MV-4-11 (cell line): ENCODE measurements around the gene PACRG.

ENCODE experiments used
- DNase-seq: peaks from one replicate; lab custom pipeline; 2025; lab: John Stamatoyannopoulos, UW

PACRG gene

DNA sequence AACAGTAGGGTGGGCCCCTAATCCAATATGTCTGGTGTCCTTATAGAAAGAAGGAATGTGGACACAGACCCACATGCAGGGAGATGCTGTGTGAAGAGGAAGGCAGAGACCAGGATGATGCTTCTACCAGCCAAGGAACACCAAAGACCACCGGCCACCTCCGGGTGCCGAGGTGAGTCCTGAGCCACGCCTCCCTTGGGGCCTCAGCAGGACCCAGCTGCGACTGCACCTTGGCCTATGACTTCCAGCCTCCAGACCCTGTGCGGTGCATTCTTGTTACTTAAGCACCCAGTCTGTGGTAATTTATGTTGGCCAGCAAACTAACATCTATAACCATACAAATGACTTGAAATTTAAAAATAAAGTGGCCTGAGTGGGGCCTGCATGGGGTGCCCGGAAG lies 607.3 kb downstream of the PACRG start:
- DNase-seq = no peak

- DNase-seq = no peak
These were observed 608.1 kb downstream of the PACRG start for GRCh38 chr6:163335671-163336545.

- no peak for DNase-seq
These were observed 609.2 kb downstream of the PACRG start for GRCh38 chr6:163336961-163337360.

- no peak for DNase-seq
These were observed 610.2 kb downstream of the PACRG start for GRCh38 chr6:163337958-163338357.

DNA sequence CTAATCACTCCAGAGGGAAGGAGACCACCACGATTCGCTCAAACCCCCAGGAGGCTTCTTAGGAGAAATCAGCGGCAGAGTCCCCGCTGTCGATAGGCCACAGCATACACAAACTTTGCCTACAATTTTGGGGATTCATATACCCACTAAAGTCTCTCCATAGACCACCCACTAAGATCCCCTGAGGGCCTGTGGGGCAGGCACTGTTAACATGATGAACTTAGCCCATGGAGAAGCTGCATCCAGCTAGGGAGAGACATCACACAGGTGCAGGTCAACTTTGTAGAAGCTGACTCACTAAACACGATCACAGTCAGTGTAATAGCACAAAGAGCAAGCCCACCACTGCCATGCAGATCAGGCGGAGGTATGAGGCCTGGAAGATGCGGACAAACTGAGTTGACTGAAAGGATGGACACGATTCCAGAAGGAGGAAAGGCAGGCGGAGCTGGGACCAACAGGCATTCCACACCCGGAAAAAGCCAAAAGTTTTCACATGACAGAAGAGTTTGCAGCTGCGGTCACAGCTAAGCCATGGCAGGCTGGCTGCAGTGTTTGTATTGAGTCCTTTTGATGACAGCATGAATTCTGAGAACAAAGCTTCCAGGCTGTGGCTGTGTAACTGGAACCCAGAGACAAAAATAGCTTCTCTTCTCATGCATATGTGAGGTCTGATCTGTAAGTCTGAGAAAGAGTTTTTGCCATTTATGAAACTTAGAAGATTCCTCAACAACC lies 611.1 kb downstream of the PACRG start:
- peak; percentile 88 for DNase-seq

GRCh38 chr6:163339466-163339865 lies 611.7 kb downstream of the PACRG start:
- DNase-seq = no peak

- DNase-seq = no peak
These were observed 612.6 kb downstream of the PACRG start for GRCh38 chr6:163340201-163340887.

DNA sequence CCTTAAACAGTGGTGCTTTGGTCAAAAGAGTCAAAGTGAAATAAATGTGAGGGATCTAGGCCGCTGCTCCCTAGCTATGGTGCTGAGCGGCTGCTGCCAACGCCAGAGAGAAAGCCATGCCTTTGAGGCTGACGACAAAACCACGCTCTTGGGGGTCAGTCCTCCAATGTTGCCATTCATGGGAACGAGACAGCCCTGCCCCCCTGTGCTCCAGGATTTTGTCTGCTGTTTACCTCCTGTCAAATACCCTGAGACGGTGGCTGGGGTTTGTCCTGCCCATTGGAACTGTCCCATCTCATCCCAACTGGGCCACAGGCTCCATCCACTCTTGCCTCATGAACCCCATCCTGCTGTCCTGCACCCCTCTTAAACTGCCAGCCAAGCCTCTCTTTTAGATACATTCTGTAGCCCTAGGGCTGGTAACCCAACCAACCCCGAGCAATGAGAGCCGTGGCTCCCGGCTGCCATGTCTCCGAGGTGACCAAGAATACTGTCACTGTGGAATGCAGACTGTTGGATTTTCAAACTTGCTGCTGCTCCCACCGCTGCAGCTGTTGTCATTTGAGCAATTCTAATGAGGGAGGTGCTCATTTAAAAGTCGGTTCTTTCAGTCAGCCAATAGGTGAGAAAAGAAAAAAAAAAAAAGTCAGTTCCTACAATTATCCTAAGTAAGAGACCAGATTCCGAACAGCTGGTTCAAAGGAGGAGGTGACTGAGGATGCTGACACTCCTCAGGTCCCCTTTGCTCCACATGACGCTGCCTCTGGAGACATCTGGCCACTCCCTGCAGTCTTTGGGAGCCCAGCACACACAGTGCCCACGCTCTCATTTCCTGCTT lies 613.7 kb downstream of the PACRG start:
- no peak for DNase-seq

GRCh38 chr6:163342571-163343539 lies 615.1 kb downstream of the PACRG start:
- DNase-seq = no peak

DNA sequence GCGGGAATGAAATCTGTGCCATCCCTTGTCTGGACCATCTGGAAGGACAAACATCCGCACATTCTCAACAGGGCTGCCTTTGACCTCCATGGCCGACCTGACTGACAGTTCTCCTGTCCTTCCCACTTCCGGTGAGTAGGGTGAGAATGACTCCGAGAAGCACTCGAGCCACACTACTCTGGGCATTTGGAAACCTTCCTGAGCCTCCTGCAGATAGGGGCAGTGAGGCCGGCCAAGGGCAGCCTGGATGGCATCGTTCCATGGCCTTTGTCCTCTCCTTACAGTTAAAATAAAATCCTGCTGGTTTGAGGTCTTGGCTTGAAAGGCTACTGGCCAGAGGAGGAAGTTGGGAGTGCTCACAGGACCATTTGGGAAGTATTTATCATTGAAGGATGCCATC lies 615.8 kb downstream of the PACRG start:
- no peak for DNase-seq

GRCh38 chr6:163344411-163344810 lies 616.6 kb downstream of the PACRG start:
- peak; percentile 85 for DNase-seq

DNA sequence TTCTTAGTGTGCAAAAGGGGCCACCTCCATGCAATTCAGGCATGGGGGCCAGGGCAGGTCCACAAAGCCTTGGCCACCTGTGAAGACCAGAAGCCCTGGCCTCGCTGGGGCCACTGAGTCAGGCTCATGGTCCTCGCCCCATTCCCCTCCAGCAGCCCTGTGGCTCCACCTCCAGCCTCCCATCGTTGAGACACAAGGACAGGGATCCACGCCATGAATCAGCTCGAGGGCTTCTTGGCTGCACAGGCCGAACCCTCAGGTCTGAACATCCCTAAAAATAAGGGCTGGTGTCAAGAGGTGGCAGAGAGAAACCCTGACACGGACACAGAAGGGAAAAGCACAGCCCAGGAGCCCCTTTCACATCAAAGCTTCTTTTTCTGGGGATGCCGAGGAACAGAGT lies 618.2 kb downstream of the PACRG start:
- DNase-seq = no peak

GRCh38 chr6:163346497-163346961 lies 618.8 kb downstream of the PACRG start:
- DNase-seq = no peak

GRCh38 chr6:163347021-163347446 lies 619.3 kb downstream of the PACRG start:
- DNase-seq = peak; percentile 26

GRCh38 chr6:163348789-163349680 lies 621.3 kb downstream of the PACRG start:
- DNase-seq = no peak

DNA sequence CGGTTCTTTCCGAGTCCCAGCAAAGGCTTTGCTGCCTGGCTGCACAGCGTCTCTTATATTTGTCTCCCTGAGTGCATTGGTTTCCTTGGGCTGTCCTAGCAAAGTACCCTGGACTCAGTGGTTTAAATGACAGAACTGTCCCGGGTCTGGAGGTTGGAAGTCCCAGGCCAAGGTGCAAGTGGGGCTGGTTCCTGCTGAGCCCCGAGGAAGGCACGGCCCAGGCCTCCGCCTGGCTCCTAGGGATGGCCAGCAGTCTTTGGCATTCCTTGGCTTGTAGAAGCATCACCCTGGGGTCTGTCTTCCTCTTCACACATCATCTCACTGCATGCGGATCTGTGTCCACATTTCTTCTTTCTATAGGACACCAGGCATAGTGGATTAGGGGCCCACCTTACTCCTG lies 621.9 kb downstream of the PACRG start:
- no peak for DNase-seq

- no peak for DNase-seq
These were observed 623.2 kb downstream of the PACRG start for GRCh38 chr6:163351013-163351412.

- DNase-seq = peak; percentile 41
These were observed 624.4 kb downstream of the PACRG start for GRCh38 chr6:163352011-163352685.

GRCh38 chr6:163352966-163353365 lies 625.2 kb downstream of the PACRG start:
- DNase-seq = no peak
